Aorta (tissue), 5 donors: ENCODE data around the gene CHGA. TPM values are rescaled to one million over a fixed set of nuclear protein-coding genes. Genes with fewer than 3 reads are reported as not detected.

Experiments
- ATAC-seq: fragments of 200-7000 bp; cut with Tn5 transposase; one replicate; pipeline ENCODE4 v1.9.1; 2022; ENCODE audit warnings: moderate library complexity; ENCODE audit not compliant: low FRiP score
- DNase-seq, 2 donors: peaks; one replicate each; pipeline ENCODE4 v3.0.0-alpha.2; 2020
- H3K27ac ChIP-seq, 2 donors: one replicate each; pipeline ENCODE4 v1.5.1; 2013; ENCODE audit warnings: low read length in 2 of 2, mild to moderate bottlenecking in 2 of 2, moderate library complexity in 2 of 2, control low read depth in 1 of 2, inconsistent platforms in 1 of 2, low read depth in 1 of 2
- H3K27me3 ChIP-seq, 2 donors: one replicate each; pipeline ENCODE4 v1.6.1; 2013; ENCODE audit warnings: control low read depth in 1 of 2, low read length in 1 of 2, mild to moderate bottlenecking in 1 of 2, moderate library complexity in 1 of 2; ENCODE audit not compliant: insufficient read depth in 2 of 2, control insufficient read depth in 1 of 2
- H3K36me3 ChIP-seq, 2 donors: one replicate each; pipeline ENCODE4 v1.6.1; 2013; ENCODE audit warnings: control low read depth in 1 of 2, low read length in 1 of 2, mild to moderate bottlenecking in 1 of 2; ENCODE audit not compliant: insufficient read depth in 2 of 2, control insufficient read depth in 1 of 2
- H3K4me1 ChIP-seq, 2 donors: one replicate each; pipeline ENCODE4 v1.6.1; 2013; ENCODE audit warnings: low read length in 2 of 2, control low read depth in 1 of 2, mild to moderate bottlenecking in 1 of 2, moderate library complexity in 1 of 2; ENCODE audit not compliant: insufficient read depth in 2 of 2, control insufficient read depth in 1 of 2
- H3K4me3 ChIP-seq, 2 donors: one replicate each; pipeline ENCODE4 v1.5.1; 2013; ENCODE audit warnings: low read length in 2 of 2, control low read depth in 1 of 2, mild to moderate bottlenecking in 1 of 2
- H3K9me3 ChIP-seq: one replicate; pipeline ENCODE4 v1.6.1; 2013; ENCODE audit warnings: mild to moderate bottlenecking, low read length; ENCODE audit not compliant: control insufficient read depth
- WGBS, 2 donors: extraction: QIAGEN DNeasy Blood & Tissue Kit; methylation state at CpG; one replicate each; pipeline ENCODE4 v1.1.7; 2013; 5-methylcytosine and 5-hydroxymethylcytosine counted together
- intact Hi-C, 2 donors: fragments of 100-400 bp; cut with DNase I; formaldehyde crosslinking; loops; one replicate each; pipeline versions ENCODE4 v1.14.2 to v1.15.0; 2022
- polyA plus RNA-seq, 2 donors: library from polyadenylated mRNA; stranded (reverse); fragments of 200-250 nt; gene quantifications; one replicate each; pipeline ENCODE4 v1.2.3, GENCODE V29; 2013
- total RNA-seq, 2 donors: library from RNA; stranded (reverse); fragmentation: NEBNext Ultra II Directional; extraction: Animal tissue kit (Norgen Biotek cat#: 25700); gene quantifications; one replicate each; pipeline ENCODE4 v1.2.1, GENCODE V29; 2021
- donor health status: healthy with polysubstance abuse.
- donor health status: Bipolar disorder and iron deficiency.
- donor health status: DM: no; HTN: no; CAD: no.
- donor health status: DM: no; HTN: no; CAD: no.
- donor health status: DM: yes; HTN: yes; CAD: no.

The CHGA gene
- total and polyA plus RNA-seq, 4 donors, result 0.13 to 4.8 TPM; not detected in 2

DNA sequence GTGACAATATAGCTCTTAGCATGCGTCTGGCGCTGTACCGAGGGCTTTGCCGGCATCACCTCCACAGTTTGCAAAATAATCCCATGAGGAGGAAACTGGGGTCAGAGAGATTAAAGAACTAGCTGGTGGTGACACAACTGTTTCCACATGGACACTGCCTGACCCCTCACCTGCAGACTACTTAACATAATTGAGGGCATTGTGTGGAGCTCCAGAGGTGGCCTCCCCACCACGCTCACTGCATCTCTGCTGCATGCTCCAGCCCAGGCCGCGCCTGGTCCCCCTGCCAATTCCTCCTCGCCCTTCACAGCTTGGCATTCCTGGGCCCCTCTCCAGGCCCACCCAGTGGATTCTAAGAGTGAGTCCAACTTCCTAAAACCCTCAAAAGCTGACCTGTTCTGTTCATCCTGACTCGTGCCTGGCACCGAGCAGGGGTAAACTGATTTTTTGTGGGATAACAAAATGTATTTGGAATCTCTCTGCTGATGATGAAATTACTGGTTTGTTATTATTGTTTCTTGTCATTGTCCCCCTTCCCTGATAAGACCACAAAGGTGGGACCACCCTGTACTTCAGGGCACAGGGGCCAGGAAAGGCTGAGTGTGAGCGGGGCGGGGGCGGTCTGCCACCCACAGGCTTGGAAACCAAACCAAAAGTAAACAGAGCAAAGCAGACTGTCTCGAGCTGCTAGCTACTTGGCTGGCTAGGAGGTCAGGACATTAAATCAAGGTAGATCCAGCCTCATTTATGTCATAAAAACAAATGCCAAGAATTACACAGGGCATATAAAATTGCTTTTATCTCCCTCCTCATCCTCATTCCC is 40.6 kb downstream of the CHGA start:
- no peak overlapping the region for H3K27ac ChIP-seq
- intact Hi-C loops, result no loop called here
- H3K4me1 ChIP-seq, result no peaks in the 10 kb centered on the region
- H3K9me3 ChIP-seq, result no peaks in the 10 kb centered on the region
- H3K4me3 ChIP-seq, result no peak overlapping the region
- ATAC-seq (no peak), DNase-seq (peak; percentile 14 to 35)
- H3K36me3 ChIP-seq, result no peaks in the 10 kb centered on the region
- 41 to 47% methylated on average over 14 of the region's 14 CpGs for WGBS, 2 donors
- H3K27me3 ChIP-seq, result no peaks in the 10 kb centered on the region

DNA sequence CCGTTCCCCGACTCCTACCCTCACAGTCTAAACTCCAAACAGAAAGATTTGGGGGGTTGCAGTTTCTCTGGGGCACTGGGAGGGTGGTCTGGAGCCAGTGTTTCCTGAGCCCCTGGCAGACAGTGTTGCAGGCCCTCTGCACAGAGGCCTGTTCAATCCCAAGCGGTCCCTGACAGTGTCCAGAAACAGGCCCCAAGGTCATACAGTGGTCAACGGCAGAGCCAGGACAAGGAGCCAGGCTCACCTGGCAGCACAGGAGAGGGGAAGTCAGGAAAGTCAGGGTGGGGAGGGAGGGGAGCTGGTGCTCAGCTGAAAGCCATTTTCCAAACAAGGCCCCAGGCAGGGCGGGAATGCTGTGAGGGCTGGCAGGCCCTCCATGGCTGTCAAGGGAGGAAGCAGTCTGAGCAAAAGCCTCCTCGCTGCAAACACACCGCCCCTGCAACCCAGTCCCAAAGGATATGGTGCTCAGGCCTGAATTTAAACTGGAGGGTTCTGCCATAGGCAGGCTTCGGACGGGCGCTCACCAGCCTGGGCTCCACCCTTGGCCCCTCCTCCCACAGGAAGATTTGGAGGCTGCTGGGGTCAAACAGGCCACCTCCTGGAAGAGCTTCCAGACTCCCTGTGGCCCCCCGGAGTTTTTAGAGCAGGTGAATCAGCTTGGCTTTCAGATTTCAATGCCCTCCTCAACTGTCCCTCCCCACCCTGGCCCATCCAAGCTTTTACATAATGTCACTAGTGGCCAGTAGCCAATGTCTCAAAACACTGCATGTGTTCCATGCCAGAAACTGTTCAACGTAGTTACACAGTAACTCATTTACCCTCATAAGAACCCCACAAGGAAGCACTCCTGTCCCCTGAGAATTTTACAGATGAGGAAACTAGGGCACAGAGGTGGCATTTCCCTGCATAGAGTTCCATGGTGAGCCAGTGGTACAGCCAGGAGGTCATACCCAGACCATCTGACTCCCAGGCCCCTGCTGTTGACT is 41.5 kb downstream of the CHGA start:
- Histone ChIP-seq H3K4me3 (no peak overlapping the region), H3K4me1 (no peaks in the 10 kb centered on the region), H3K27ac (no peak overlapping the region), H3K27me3 (no peaks in the 10 kb centered on the region), H3K36me3 (no peaks in the 10 kb centered on the region), H3K9me3 (no peaks in the 10 kb centered on the region)
- intact Hi-C loops, result no loop called here
- WGBS, 2 donors, result 59 to 62% methylated on average over 12 of the region's 12 CpGs
- ATAC-seq (peak; percentile 21), DNase-seq (peak; percentile 31 to 40)

DNA sequence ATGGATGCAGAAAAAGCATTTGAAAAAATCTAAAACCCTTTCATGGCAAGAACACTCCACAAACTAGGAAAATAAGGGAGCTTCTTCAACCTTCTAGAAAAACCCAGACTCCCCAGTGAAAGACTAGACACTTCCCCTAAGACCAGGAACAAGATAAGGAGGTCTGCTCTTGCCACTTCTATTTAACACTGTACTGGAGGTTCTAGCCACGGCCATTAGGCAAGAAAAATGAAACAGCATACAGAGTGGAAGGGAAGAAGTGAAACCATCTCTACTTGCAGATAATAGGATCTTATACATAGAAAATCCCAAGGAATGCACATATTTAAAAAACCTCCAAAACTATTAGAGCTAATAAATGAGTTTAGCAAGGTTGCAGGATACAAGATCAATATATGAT is 42.3 kb downstream of the CHGA start:
- 94 to 97% methylated on average over 1 of the region's 1 CpG for WGBS, 2 donors
- no peak for ATAC-seq
- intact Hi-C loops, result no loop called here

DNA sequence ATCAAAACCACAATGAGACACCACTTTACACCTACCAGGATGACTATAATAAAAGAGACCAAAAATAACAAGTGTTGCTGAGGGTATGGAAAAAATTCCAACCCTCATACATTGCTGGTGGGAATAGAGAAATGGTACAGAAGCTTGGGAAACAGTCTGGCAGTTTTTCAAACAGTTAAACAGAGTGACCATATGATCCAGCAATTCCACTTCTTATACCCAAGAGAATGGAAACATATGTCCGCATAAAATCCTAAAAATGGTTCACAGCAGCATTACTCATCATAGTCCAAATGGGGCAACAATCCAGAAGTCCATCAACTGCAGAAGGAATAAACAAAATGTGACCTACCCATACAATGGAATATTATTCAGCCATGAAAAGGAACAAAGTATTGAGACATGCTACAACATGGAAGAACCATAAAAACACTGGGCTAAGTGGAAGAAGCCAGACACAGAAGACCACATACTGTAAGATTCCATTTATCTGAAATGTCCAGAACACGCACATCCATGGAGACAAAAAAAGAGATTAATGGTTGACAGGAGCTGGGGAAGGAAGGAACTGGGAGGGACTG is 44.5 kb downstream of the CHGA start:
- ATAC-seq, result no peak
- WGBS, 2 donors, result 93 to 96% methylated on average over 2 of the region's 2 CpGs

More for the DNA sequence above, 42.3 kb downstream of the CHGA start:
- H3K9me3 ChIP-seq, result no peaks in the 10 kb centered on the region
- H3K27me3 ChIP-seq, result no peaks in the 10 kb centered on the region
- no peak overlapping the region for H3K4me3 ChIP-seq
- H3K27ac ChIP-seq, result no peak overlapping the region
- no peaks in the 10 kb centered on the region for H3K4me1 ChIP-seq
- H3K36me3 ChIP-seq, result no peaks in the 10 kb centered on the region
- no peak for DNase-seq

DNA sequence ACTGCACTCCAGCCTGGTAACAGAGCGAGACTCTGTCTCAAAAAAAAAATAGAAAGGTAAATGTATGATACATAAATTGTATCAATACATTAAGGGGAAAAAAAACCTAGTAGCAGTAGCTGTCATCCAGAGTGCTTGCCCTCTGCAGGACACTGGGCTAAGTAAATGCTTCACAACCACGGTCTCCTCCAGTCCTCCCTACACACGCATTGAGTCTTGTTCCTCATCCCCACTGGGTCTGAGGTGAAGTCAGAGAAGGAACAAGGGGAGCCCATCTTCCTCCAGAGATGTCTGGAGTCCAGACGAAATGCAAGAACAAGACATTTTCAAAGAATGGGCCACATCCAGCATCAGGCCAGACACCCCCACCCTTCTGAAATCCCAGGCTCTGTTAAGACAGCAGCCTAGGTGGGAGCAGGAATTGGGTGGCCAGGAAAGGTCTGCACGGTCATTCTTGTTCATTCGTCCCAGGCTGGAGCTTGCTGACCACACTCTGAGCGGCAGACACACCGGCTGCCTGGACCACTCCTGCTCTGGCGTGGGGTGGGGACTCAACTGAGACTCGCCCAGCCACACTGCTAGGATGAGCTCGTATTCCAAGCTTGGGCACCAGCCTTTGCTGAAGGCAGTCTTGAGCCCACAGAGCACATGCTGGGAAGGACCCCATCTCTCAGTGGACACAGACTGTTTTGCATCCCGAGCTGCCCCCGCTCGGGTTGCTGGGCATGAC is 45.5 kb downstream of the CHGA start:
- intact Hi-C loops, result no loop called here
- H3K4me1 ChIP-seq, result no peaks in the 10 kb centered on the region
- H3K4me3 ChIP-seq, result no peak overlapping the region
- no peaks in the 10 kb centered on the region for H3K9me3 ChIP-seq
- DNase-seq (peak in 1 of 2 donors; percentile 26), ATAC-seq (no peak)
- no peaks in the 10 kb centered on the region for H3K27me3 ChIP-seq
- no peaks in the 10 kb centered on the region for H3K36me3 ChIP-seq
- no peak overlapping the region for H3K27ac ChIP-seq
- WGBS, 2 donors, result 95 to 96% methylated on average over 14 of the region's 14 CpGs

More for the DNA sequence above, 44.5 kb downstream of the CHGA start:
- no peak for DNase-seq
- Histone ChIP-seq H3K36me3 (no peaks in the 10 kb centered on the region), H3K27ac (no peak overlapping the region), H3K9me3 (no peaks in the 10 kb centered on the region), H3K27me3 (no peaks in the 10 kb centered on the region), H3K4me3 (no peak overlapping the region), H3K4me1 (no peaks in the 10 kb centered on the region)
- intact Hi-C loops, result no loop called here

DNA sequence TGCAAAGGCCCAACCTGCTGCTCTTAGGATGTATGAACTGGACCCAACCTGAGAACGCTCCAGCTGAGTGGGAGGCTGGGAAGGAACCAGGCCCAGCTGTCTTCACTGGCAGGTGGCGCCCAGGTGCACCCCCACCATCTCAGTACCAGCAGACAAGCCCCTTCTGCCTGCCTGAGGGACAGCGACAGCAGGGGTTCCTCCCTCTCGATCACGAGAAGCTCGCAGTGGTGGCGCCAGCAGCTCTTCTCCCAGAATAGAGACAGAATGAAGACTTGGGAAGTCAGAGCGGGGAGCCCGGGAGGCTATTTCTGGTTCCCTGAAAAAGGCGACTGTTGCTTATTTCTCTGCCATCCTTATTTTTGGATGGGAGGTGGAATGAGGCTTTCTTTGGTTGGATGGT is 46.5 kb downstream of the CHGA start:
- WGBS, 2 donors, result 96 to 97% methylated on average over 10 of the region's 10 CpGs
- no peaks in the 10 kb centered on the region for H3K4me1 ChIP-seq
- no peak overlapping the region for H3K4me3 ChIP-seq
- no peaks in the 10 kb centered on the region for H3K27me3 ChIP-seq
- H3K27ac ChIP-seq, result no peak overlapping the region
- no peaks in the 10 kb centered on the region for H3K9me3 ChIP-seq
- ATAC-seq (no peak), DNase-seq (peak in 1 of 2 donors; percentile 32)
- intact Hi-C loops, result no loop called here
- no peaks in the 10 kb centered on the region for H3K36me3 ChIP-seq

DNA sequence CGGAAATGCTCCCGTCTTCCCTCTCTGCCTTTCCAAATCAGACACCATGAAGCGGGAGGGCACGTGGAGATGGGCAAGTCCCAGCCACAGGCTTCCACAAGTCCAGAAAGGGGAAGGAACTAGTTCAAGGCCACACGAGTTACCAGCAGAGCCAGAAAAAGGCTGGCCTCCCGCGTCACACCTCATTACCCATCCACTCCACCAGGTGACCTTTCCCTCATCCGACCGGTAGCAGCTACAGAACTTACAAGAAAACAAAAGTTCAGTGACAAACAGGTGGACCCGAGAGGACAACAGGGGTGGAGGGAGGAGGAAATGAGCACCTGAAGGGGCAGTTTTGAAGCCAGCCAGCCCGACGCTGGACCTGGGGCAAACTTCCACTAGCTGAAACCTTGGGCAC is 46.9 kb downstream of the CHGA start:
- intact Hi-C loops, result loop anchor here (5.0 kb wide), 1 partner anchor 167 kb away; no protein-coding TSS in a partner anchor
- no peak overlapping the region for H3K27ac ChIP-seq
- H3K4me3 ChIP-seq, result no peak overlapping the region
- WGBS, 2 donors, result 97% methylated on average over 12 of the region's 12 CpGs
- H3K9me3 ChIP-seq, result no peaks in the 10 kb centered on the region
- ATAC-seq, result no peak
- H3K4me1 ChIP-seq, result no peaks in the 10 kb centered on the region
- DNase-seq, result peak in 1 of 2 donors; percentile 35
- H3K27me3 ChIP-seq, result no peaks in the 10 kb centered on the region
- no peaks in the 10 kb centered on the region for H3K36me3 ChIP-seq

DNA sequence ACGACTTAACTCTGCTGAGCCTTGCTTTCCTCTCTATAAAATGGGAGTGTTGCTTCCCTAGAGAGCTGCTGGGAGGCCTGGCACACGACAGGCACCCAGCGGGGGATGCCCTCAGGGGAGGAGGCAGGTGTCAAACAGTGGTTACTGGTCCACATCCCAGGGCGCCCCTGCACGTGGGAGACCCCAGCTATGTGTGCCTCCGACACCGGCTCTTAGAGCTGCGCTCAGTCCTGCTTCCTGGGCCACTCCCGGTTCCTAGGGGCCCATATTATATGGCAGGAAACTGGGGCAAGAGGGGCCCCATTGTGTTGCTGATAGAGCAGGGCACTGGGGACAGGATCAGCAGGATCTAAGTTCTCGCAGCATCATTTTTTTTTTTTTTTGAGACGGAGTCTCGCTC is 47.3 kb downstream of the CHGA start:
- Histone ChIP-seq H3K4me1 (no peaks in the 10 kb centered on the region), H3K36me3 (no peaks in the 10 kb centered on the region), H3K9me3 (no peaks in the 10 kb centered on the region), H3K27ac (no peak overlapping the region), H3K4me3 (no peak overlapping the region), H3K27me3 (no peaks in the 10 kb centered on the region)
- ATAC-seq (no peak), DNase-seq (peak in 1 of 2 donors; percentile 26)
- 94 to 97% methylated on average over 12 of the region's 12 CpGs for WGBS, 2 donors
- intact Hi-C loops, result loop anchor here (5.0 kb wide), 1 partner anchor 167 kb away; no protein-coding TSS in a partner anchor
